MG63 (cell line): ENCODE data around the gene BOD1. TPM values are rescaled to one million over a fixed set of nuclear protein-coding genes. Genes with fewer than 3 reads are reported as not detected.
A peak's percentile ranks its signal among the peaks of the same experiment; 100 is the strongest.
"Not testable (repeated sequence)": the region's sequence is repeated elsewhere in the genome, so short reads cannot be mapped to it uniquely, and the experiment has no call there.

Source experiments
- DNase-seq: peaks from one replicate; pipeline ENCODE4 v3.0.0-alpha.2; 2020
- H3K27me3 ChIP-seq: fragments of 250-450 bp; sonication (Bioruptor Pico); 2 replicates; pipeline ENCODE4 v1.5.1; 2020; ENCODE audit warnings: mild to moderate bottlenecking, moderate library complexity
- H3K36me3 ChIP-seq: fragments of 250-450 bp; sonication (Bioruptor Pico); 2 replicates; pipeline ENCODE4 v1.5.1; 2020; ENCODE audit warnings: mild to moderate bottlenecking, moderate library complexity
- H3K4me3 ChIP-seq: fragments of 250-450 bp; sonication (Bioruptor Pico); 2 replicates; pipeline ENCODE4 v1.5.1; 2020; ENCODE audit warnings: mild to moderate bottlenecking, moderate library complexity
- H3K9me3 ChIP-seq: fragments of 250-450 bp; sonication (Bioruptor Pico); 2 replicates; pipeline ENCODE4 v1.5.1; 2020; ENCODE audit warnings: mild to moderate bottlenecking, moderate library complexity
- total RNA-seq: library from RNA; depleted of rRNA; stranded (reverse); fragments of >200 nt; shearing (Covaris generic); gene quantifications from 2 replicates; pipeline ENCODE4 v1.2.3, GENCODE V29; 2014; ENCODE audit warnings: low replicate concordance

Gene BOD1
- total RNA-seq, 1 experiment from 2014 or later, result 158 TPM

DNA sequence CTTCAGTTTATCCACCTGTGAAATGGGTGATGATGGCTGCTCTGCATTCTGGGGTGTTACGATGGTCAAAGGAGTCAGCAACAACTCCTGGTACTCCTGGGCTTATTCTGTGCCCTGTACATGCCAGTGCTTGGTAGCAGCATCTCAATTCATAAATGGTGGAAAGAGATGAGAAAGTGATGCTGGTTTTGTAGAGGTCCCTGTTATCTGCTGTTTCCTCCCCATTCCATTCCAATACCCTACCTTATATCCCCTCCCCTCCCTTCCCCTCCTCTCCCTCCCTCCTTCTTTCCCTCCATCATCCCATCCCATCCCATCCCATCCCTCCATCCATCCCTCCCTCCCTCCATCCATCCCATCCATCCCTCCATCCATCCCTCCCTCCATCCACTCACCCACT lies 19.1 kb downstream of the BOD1 start:
- no peak for DNase-seq
- peaks cover 21% of the 10 kb centered on the region for H3K9me3 ChIP-seq
- H3K36me3 ChIP-seq, result peaks cover 33% of the 10 kb centered on the region
- H3K4me3 ChIP-seq, result no peak overlapping the region
- H3K27me3 ChIP-seq, result no peaks in the 10 kb centered on the region

- no peaks in the 10 kb centered on the region for H3K27me3 ChIP-seq
- DNase-seq, result no peak
- H3K9me3 ChIP-seq, result peaks cover 34% of the 10 kb centered on the region
- H3K36me3 ChIP-seq, result peaks cover 21% of the 10 kb centered on the region
- H3K4me3 ChIP-seq, result no peak overlapping the region
These were observed 20.6 kb downstream of the BOD1 start for GRCh38 chr5:173595841-173596240.

GRCh38 chr5:173594061-173594460 lies 22.4 kb downstream of the BOD1 start:
- Histone ChIP-seq H3K9me3 (peaks cover 41% of the 10 kb centered on the region), H3K36me3 (peaks cover 4% of the 10 kb centered on the region), H3K4me3 (no peak overlapping the region), H3K27me3 (no peaks in the 10 kb centered on the region)
- DNase-seq, result no peak

DNA sequence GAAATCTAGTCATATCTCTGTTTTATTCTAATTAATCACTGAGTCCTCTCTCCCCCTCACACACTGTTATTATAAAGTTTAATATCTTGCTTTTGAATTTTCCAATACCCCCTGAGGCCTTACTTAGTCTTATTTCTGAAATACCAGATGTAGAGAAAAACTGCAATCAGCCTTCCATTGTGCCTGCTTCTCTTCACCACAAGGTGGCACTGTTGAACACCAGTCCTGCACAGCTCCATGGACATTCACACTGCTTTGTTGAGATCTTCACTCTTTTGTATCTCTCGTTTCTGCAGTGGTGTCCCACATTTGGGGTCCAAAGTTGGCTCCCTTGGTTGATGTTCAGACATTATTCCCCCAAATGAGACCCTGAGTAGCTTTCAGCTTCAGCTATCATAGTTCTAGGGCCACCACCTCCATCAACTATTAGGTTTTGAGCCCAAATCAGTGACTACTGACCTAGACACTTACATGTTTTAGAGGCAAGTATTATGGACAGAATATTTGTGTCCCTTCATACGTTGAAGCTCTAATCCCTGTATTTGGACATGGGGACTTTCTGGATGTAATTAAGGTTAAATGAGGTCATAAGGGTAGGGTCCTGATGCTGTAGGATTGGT lies 24.3 kb downstream of the BOD1 start:
- H3K9me3 ChIP-seq, result peaks cover 47% of the 10 kb centered on the region
- H3K4me3 ChIP-seq, result no peak overlapping the region
- no peak for DNase-seq
- H3K36me3 ChIP-seq, result no peaks in the 10 kb centered on the region
- H3K27me3 ChIP-seq, result no peaks in the 10 kb centered on the region

DNA sequence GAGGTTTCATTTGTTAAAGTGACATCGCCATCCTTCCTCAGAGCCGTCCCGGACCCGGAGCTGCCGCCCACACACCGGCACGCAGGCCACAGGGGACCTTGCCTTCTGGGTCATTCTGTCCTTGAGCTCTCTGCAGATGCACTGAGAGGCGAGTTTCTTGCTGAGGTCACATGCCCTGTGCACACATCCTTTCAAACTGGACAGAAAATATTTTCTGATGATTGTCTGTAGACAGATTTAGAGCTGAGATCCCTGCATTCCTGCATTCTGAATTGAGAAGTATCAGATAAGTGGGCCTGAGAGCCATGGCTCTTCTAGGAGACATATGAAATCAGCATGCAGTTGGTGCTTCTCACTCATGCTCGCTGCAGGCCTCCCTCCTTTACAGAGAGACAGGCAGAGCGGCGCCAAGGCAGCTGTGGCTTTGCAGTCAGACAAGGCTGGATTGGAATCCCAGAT lies 25.4 kb downstream of the BOD1 start:
- DNase-seq, result no peak
- Histone ChIP-seq H3K9me3 (peaks cover 49% of the 10 kb centered on the region), H3K36me3 (no peaks in the 10 kb centered on the region), H3K4me3 (no peak overlapping the region), H3K27me3 (no peaks in the 10 kb centered on the region)

DNA sequence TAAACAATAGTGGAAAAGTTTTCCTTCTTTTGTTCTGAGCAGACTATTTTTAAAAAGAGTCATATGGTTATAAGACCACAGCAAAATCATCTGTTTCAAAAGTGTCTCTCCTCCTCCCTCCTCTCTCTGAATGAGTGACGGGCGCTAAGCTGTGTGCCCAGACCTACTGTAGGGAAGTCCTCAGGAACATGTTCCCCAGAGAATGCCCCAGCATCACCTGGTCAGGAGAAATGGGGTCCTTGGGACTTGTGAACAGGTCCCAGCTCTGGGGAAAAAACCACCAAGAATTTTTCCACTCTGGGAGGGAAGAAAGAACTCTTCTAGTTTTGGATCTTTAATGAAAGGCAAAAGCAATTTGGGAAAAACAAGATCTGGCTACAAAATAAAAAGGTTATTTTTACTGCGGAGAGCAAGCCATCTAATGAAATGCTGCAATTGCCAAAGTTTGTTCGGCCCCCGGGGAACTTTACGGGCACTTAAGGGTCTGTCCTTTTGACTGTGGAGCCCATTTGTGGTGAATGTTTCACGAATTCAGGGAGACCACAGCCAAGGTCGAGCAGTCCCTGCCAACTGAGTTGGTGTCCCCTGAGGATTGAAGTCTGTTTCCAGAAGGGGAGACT lies 25.9 kb downstream of the BOD1 start:
- H3K4me3 ChIP-seq, result no peak overlapping the region
- no peaks in the 10 kb centered on the region for H3K27me3 ChIP-seq
- no peak for DNase-seq
- no peaks in the 10 kb centered on the region for H3K36me3 ChIP-seq
- H3K9me3 ChIP-seq, result peaks cover 49% of the 10 kb centered on the region

GRCh38 chr5:173586133-173586532 lies 30.3 kb downstream of the BOD1 start:
- not testable (repeated sequence) for DNase-seq, H3K36me3 ChIP-seq, H3K4me3 ChIP-seq, H3K27me3 ChIP-seq
- H3K9me3 ChIP-seq, result peaks cover 20% of the 10 kb centered on the region

DNA sequence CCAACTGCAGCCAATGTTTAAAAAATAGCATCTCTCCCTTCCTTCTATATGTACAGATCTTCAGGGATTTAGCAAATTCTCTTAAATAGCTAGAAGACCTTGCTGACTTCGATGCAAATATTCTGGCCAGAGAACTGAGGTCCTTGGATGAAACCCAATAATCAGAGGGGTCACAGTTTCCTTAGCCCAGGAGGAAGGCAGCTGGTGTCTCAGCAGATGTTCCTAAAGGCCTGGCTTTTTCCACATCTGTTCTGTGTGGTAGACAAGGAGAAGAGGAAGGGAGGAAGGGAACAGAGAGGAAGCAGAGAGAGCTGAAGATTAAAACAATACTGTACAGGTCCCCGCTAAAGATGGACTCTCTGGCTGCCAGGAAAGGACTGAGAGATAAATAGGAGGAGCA lies 33.1 kb downstream of the BOD1 start:
- H3K36me3 ChIP-seq, result no peaks in the 10 kb centered on the region
- H3K9me3 ChIP-seq, result peaks cover 19% of the 10 kb centered on the region
- H3K4me3 ChIP-seq, result no peak overlapping the region
- no peaks in the 10 kb centered on the region for H3K27me3 ChIP-seq
- no peak for DNase-seq

DNA sequence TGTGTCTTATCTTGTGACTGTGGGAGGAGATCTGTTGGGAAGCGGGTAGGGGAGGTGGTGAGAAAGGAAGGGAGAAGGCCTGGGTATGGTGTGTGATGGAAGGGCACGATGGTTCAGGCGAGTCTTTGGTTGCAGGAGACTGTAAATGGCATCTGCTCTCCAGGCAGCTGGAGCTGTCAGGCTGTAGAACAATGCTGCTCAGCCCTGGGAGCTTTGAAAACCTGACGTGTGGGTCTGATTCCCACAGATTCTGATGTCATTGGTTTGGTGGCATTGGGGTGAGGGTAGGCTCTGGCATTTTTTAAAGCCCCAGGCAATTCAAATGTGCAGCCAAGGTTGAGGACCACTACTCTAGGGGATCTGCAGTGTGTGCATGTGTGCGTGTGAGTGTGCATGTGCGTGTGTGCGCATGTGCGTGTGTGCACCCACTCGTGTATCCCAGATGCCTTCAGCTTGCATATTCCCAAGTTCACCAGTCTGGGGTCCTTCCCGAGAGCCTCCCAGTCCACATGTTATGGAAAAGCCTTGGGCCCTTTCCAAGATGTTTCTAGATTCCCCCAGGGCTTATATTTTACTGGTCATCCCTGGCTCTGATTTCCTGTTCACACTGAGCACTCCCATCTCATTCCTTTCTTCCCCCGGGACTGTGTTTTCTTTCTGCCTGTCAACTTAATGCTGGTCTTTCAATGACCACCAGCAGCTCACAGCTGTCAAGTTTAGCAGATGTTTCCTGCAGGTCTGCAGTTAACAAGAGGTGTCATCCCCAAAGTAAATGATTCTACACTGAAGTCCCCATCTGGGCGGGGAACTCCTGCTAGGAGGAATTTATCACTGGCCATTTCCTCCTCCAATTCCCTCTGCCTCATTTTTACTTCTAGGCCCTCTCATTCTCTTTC lies 34.0 kb downstream of the BOD1 start:
- no peak for DNase-seq
- Histone ChIP-seq H3K9me3 (peaks cover 19% of the 10 kb centered on the region), H3K4me3 (no peak overlapping the region), H3K27me3 (no peaks in the 10 kb centered on the region), H3K36me3 (no peaks in the 10 kb centered on the region)

GRCh38 chr5:173581408-173582215 lies 34.8 kb downstream of the BOD1 start:
- peak; percentile 35 for DNase-seq

DNA sequence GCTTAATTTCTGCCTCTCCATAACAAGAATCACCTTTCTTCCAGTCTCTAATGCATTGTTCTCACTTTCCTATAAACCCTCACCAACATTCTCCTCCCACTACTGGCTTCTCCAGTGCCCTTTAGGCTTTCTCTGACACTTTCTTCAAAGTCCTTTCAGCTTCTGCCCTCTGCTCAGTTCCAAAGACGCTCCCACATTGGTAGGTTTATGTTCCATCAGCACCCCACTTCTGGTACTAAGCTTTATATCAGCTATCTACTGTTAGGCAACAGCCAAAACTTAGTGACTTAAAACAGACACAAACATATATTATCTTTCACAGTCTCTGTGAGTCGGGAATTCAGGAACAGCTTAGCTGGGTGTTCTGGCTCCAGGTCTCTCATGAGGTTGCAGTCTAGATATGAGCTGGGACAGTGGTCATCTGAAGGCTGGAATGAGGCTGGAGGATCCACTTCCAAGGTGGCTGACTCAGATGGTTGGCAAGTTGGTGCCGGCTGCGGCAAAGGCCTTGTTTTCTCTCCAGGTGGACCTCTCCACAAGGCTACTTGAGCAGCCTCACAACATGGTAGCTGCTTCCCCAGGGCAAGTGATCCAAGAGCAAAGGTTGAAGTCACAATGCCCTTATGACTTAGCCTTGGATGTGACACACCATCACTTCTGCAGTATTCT lies 37.4 kb downstream of the BOD1 start:
- Histone ChIP-seq H3K9me3 (peaks cover 17% of the 10 kb centered on the region), H3K36me3 (no peaks in the 10 kb centered on the region), H3K27me3 (no peaks in the 10 kb centered on the region), H3K4me3 (no peak overlapping the region)
- DNase-seq, result no peak

More at GRCh38 chr5:173581408-173582215, 34.8 kb downstream of the BOD1 start:
- Histone ChIP-seq H3K9me3 (peaks cover 19% of the 10 kb centered on the region), H3K27me3 (no peaks in the 10 kb centered on the region), H3K36me3 (no peaks in the 10 kb centered on the region), H3K4me3 (no peak overlapping the region)

DNA sequence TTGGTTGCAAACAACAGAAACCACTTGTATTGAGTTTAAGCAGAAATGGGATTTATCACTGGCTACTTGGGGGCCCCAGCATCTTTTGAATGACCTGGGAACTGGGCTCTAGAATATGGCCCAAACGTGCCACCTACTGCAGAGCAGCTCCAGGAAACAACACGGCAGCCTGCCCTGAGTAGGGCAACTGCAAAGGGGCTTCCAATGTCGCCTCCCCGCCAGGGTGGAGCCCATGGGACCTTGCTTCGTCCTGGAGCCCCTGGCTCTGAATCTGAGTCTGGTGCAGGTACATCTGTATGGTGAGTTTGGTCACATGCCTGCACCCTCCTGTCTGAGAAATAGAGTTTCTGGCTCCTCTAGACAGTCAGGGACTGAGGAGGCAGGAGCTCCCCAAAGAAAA lies 38.6 kb downstream of the BOD1 start:
- no peak for DNase-seq
- H3K9me3 ChIP-seq, result peaks cover 17% of the 10 kb centered on the region
- H3K4me3 ChIP-seq, result no peak overlapping the region
- H3K36me3 ChIP-seq, result no peaks in the 10 kb centered on the region
- no peaks in the 10 kb centered on the region for H3K27me3 ChIP-seq

GRCh38 chr5:173577166-173577565 lies 39.3 kb downstream of the BOD1 start:
- no peak for DNase-seq
- H3K36me3 ChIP-seq, result no peaks in the 10 kb centered on the region
- H3K9me3 ChIP-seq, result peaks cover 17% of the 10 kb centered on the region
- H3K4me3 ChIP-seq, result no peak overlapping the region
- H3K27me3 ChIP-seq, result no peaks in the 10 kb centered on the region

DNA sequence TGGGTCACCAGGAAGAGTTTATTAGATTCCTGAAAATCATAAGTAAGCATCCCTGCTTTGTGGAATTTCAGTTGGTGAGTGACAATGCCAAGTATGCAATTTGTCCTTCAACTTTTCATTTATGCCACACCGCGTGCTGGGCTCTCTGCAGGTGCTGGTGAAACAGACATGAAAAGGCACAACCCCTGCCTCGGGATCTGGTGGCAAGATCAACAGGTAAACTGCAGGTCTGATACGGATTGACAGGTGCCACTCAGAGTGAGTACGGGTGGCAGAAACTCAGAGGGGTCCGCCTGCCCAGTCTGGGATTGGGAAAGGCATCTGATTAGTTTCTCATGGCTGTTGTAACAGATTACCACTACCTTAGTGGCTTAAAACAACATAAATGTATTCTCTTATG lies 40.5 kb downstream of the BOD1 start:
- H3K36me3 ChIP-seq, result no peaks in the 10 kb centered on the region
- no peak overlapping the region for H3K4me3 ChIP-seq
- no peak for DNase-seq
- no peaks in the 10 kb centered on the region for H3K27me3 ChIP-seq
- peaks cover 15% of the 10 kb centered on the region for H3K9me3 ChIP-seq

GRCh38 chr5:173574983-173575382 lies 41.5 kb downstream of the BOD1 start:
- H3K27me3 ChIP-seq, result no peaks in the 10 kb centered on the region
- H3K4me3 ChIP-seq, result no peak overlapping the region

More at GRCh38 chr5:173574983-173575382, 41.5 kb downstream of the BOD1 start:
- Histone ChIP-seq H3K9me3 (peaks cover 12% of the 10 kb centered on the region), H3K36me3 (no peaks in the 10 kb centered on the region)
- no peak for DNase-seq
